ENCODE measurements around the gene CACNA1E.

Gene CACNA1E

DNA sequence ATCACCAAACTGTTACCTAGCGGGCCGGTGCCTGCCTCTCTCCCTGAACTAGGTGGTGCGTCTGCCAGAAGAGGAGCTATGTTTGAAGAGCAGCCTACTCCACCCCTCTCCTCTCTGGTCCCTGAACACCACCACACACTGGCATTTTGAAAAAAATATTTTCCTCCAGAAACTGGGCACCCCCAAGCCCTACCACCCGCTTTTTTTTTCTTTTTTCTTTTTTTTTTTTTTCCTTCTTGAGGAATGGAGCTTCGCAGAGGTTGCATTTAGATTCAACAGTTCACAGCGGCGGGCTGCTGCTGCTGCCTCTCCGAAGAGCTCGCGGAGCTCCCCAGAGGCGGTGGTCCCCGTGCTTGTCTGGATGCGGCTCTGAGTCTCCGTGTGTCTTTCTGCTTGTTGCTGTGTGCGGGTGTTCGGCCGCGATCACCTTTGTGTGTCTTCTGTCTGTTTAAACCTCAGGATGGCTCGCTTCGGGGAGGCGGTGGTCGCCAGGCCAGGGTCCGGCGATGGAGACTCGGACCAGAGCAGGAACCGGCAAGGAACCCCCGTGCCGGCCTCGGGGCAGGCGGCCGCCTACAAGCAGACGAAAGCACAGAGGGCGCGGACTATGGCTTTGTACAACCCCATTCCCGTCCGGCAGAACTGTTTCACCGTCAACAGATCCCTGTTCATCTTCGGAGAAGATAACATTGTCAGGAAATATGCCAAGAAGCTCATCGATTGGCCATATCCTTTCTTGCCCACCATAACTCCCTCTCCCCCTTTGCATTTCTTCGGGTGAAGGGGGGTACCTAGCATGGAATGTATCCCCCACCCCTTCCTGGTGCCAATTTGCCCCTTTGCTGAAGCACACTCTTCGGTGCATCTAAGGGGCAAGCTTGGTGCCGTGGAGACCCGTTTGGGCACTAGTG lies at the start of gene CACNA1E:
Gene CACNA1E (plus strand): TSS at position 233 of the 911 bp plus-strand sequence. CDS start 228 bp downstream, at position 461.
- peak; percentile 81 for DNase-seq

DNA sequence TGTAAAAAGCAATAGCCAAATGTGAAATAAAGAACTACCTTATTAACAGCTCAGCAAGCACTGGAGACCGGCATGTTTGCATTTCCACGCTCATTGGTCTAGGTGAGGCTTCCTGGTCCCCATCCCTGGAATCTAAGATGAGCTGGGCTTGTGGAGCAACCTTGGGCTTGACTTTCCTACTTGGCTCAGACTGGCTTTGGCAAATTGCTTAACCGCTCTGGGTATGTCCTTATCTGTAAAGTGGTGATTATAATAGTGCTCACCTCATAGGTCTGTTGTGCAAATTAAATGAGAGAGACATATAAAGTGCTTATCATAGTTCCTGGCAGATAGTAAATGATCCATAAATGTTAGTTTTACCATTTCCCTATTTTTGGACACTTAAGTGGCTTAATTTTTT lies 49.4 kb upstream of the CACNA1E start:
- no peak for DNase-seq

GRCh38 chr1:181438013-181438412 lies 45.3 kb upstream of the CACNA1E start:
- no peak for DNase-seq

DNA sequence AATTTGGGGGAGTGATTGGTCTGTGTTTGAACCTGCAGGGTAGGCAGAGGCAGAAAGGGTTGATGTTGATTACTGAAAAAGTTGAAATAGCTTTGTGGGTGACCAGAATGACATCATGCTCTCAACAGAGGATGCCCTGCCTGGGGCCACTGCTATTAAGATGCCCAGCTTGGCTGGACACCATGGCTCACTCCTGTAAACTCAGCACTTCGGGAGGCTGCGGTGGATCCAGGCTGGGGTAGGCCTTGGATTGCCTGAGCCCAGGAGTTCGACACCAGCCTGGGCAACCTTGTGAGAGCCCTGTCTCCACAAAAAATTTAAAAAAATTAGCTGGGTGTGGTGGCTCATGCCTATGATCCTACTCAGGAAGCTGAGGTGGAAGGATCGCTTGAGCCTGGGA lies 42.8 kb upstream of the CACNA1E start:
- DNase-seq, result no peak

- no peak for DNase-seq
Measured at GRCh38 chr1:181442181-181442525, 41.2 kb upstream of the CACNA1E start.

DNA sequence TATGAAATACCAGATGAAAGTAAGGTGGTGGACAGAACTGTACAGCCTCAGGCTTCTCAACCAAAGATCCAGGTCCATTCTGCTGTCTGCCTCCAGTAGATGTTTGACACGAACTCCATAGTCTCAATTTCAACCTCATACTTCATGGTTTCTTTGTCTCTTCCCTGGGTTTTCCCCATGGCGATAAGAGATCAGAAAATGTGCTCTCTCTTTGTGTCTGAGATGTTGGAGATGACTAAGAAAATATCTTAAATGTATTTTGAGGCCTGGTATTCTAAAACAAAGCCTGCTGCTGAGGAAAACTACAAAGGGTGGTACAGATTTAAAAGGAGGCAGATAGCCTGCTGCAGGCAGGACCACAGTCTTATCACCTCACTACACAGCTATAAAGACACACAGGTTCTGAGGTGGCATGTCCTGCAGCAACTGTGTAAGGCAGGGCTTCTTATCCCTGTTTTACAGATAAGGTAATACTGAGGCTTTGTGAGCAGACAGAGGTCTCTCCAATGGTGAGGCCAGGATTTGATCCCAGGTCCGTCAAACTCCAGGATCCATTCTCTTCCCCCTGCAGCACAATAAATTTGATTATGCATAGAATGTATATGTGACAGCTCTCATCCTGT lies 40.0 kb upstream of the CACNA1E start:
- no peak for DNase-seq

DNA sequence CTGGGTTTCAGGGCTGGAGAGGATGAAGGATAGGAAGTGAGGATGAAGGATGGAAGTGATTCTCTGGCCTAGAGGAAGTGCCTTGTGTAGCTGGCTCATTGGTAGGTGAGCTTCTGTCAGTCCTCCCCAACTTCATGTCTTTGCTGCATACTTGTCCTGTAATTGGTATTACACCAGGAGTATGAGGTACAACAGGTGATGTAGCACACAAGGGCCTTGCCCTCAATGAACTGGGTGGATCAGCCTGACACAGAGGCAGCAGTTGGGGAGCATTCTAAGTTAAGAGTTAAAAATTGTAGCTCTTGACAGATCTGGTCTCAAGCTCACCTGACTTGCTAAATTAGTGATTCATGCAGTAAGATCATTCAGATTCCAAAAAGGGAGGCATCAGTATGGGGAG lies 37.9 kb upstream of the CACNA1E start:
- DNase-seq, result no peak

DNA sequence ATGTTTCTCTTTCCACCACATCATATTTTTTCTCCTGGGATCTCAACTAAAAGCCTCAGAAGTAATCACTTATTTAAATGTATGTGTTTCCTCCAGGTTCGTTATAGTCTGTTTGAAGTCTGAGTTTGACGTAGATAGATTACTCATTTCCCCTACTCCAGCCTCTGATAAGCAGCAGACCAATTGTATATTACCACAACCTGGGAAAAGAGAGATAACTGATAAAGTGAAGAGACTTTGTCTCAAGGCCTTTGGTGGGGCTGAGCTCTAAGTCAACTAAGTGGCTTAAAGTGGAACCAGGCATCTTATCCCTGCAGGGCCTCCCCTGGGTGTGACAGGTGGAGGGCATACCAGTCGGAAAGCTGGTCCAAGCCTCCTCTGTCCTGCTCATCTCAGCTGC lies 34.9 kb upstream of the CACNA1E start:
- DNase-seq, result no peak

GRCh38 chr1:181451661-181452230 lies 31.6 kb upstream of the CACNA1E start:
- no peak for DNase-seq

DNA sequence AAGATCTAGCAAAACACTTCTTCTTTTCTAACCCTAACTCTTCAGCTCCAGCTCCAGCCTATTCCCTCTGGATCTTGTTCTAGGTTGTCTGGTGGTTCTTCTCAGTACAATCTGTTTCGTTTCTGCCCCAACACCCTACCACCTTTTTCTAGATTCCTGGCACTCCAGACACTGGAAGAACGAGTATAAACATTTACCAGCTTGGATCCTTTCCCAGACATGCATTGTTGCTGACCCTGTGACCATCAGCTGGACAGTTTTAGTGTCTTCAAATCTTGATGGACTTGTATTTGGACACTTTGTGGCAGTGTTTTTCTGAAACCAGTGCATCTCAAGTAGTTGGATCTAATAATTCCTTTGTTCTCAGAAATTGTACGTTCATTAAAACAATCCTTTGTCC lies 30.6 kb upstream of the CACNA1E start:
- DNase-seq, result no peak

DNA sequence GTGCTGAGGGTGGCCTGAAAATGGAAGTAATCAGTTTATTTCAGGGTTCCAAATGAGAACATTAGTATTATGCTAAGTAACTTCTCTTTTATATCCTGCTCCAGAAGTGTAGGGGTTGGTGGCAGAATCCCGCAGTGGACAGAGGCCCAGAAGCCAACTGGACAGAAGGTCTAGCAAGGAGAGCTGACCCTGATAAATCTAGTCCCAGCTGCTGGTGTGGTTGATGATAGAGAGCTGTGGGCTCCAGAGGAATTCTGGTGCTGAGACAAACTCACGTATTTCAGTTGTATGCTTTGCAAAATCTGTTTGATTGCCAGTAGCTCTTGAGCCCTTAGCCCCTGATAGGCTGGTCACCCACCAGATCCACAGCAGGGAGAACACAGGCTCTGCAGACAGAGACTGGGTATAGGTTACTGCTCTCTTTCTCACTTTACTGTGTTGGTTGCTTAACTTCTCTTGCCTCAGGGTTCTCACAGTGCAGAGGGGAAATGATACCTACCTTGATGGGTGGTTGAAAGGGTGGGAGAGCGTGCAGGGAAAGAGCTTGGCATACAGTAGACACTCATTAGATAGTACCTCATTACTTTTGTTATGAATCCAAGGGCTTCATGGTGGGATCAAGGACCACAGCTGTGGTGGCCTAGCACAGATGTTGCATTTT lies 29.6 kb upstream of the CACNA1E start:
- DNase-seq, result no peak

GRCh38 chr1:181456551-181456950 lies 26.8 kb upstream of the CACNA1E start:
- no peak for DNase-seq

GRCh38 chr1:181458419-181458818 lies 24.9 kb upstream of the CACNA1E start:
- no peak for DNase-seq

- DNase-seq, result no peak
Measured at GRCh38 chr1:181459067-181459466, 24.2 kb upstream of the CACNA1E start.

- DNase-seq, result no peak
Measured at GRCh38 chr1:181469829-181470228, 13.5 kb upstream of the CACNA1E start.

DNA sequence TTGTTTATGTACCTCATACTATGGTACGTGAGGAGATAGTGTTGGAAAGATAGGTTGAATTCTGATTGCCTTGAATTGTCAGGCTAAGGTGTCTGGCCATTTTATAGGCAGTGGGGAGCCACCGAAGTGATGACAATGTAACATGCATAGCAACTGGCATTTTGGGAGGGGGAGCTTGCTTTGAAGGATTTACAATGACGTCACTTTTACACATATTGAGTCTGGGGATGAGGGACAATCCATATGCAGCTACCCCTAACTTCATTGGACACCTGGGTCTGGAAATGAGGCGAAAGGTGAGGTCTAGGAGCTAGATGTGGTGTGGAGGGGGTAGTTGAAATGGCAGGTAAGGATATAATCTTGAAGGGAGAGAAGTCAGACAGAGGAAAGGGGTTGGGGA lies 7.7 kb upstream of the CACNA1E start:
- no peak for DNase-seq

DNA sequence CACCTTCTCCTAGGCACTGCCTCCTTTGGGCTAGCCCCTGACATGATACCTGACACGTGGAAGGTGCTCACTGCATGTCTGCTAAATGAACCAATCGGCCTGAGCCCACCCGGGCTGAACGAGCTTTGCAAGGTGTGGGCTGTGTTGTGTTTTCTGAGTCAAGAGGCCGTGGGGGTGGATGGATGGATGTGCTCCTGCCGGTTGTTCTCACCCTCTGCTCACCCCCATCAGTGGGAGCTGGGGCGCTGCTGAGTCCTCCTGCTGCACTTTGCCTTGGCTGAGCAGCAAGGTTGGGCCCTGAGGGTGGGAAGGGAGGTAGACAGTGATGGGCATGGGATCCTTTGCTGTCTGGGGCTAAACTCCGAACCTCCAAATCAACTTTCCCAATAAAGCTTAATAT lies 6.7 kb upstream of the CACNA1E start:
- DNase-seq, result no peak

- no peak for DNase-seq
Measured at GRCh38 chr1:181478306-181478705, 5.0 kb upstream of the CACNA1E start.

DNA sequence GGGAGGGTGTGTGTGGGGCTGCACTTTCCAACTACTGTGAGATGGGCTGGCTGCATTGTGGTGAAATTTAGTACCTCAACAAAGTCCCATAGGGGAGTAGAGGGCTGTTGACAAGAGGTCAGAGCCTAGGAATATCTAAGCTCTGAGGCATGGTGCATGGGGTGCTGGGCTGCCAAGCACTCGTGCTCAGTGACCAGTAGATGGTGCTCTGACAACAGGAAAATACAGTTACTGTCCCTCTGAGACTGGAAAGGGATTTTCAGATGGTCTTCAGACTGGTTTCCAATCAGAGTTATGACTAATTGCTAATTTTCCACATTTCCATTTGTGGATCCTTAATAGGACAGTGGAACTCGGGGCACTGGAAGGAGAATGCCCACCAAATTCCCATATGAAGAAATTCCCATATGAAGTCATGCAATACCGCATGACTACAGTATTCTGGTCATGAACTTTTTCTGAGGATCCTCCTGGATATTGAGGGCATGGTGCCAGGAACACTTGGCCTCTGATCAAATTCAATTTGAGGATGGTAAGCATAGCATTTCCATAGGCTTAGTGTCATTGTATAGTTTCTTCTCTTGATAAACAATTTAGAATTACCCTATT lies 4.1 kb upstream of the CACNA1E start:
- DNase-seq, result peak; percentile 74

GRCh38 chr1:181482001-181482430 lies 1.3 kb upstream of the CACNA1E start:
- DNase-seq, result no peak

DNA sequence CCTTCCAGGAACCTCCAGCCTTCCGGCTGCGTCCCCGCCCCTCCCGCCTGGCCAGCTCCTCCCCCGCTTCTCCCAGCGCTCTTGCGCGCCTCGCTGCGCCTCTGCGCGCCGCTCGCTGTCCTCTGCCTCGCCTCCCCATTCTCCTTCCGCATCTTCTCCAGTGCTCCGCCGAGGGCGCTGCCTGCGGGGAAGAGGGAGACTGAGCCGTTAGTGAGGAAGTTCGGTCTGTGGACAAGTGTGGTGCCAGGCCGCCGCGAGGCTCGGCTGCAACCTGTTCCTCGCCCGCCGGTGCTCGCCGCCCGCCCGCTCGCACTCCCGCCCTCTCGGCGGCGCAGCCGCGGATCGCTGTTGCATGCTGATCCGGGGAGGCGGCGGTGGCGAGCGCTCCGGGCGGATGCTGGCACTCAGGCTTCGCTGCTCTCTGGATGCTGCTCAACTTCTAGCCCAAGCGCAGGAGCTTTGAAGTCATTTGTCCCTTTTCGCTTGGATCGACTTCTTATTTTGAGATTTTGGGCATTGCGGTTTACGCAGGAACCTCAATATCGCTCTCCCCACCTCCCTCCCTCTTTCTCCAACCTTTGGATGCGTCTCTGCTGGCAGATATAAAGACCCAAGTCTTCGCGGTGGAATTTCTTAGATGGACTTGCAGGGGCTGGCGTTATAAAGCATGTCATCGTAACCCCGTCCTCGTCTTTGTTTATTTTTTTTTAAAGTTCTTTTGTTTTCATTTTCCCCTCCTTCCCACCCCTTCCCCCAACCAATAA lies 614 bp upstream of the CACNA1E start:
- peak; percentile 89 for DNase-seq

- no peak for DNase-seq
Measured at GRCh38 chr1:181484821-181485220, 1.5 kb downstream of the CACNA1E start.
